ENCODE results near the gene RHOG.

The RHOG gene

GRCh38 chr11:3835751-3836150 is 5.0 kb downstream of the RHOG start:
- in situ Hi-C loops (cut with MboI; ENCODE audit: low sequenced_read_pairs, unreplicated experiment) = no loop called here
- no peak for DNase-seq (ENCODE audit: low spot score)
- TF ChIP-seq CTCF (IDR thresholded peaks at IDR 0.05; ENCODE audit: borderline replicate concordance, control extremely low read depth, extremely low read depth, insufficient read depth, missing control alignments) = no peak

GRCh38 chr11:3834664-3835461 is 5.9 kb downstream of the RHOG start:
- no peak for TF ChIP-seq CTCF (IDR thresholded peaks at IDR 0.05; ENCODE audit: borderline replicate concordance, control extremely low read depth, extremely low read depth, insufficient read depth, missing control alignments)
- DNase-seq (ENCODE audit: low spot score) = no peak
- in situ Hi-C loops (cut with MboI; ENCODE audit: low sequenced_read_pairs, unreplicated experiment) = no loop called here

- DNase-seq (ENCODE audit: low spot score) = no peak
- TF ChIP-seq CTCF (IDR thresholded peaks at IDR 0.05; ENCODE audit: borderline replicate concordance, control extremely low read depth, extremely low read depth, insufficient read depth, missing control alignments) = no peak
Observed at GRCh38 chr11:3834349-3834663, 6.5 kb downstream of the RHOG start.

GRCh38 chr11:3833449-3833848 is 7.3 kb downstream of the RHOG start:
- in situ Hi-C loops (cut with MboI; ENCODE audit: low sequenced_read_pairs, unreplicated experiment) = no loop called here
- DNase-seq (ENCODE audit: low spot score) = no peak
- no peak for TF ChIP-seq CTCF (IDR thresholded peaks at IDR 0.05; ENCODE audit: borderline replicate concordance, control extremely low read depth, extremely low read depth, insufficient read depth, missing control alignments)

More at GRCh38 chr11:3834349-3834663, 6.5 kb downstream of the RHOG start:
- in situ Hi-C loops (cut with MboI; ENCODE audit: low sequenced_read_pairs, unreplicated experiment) = no loop called here

- in situ Hi-C loops (cut with MboI; ENCODE audit: low sequenced_read_pairs, unreplicated experiment) = no loop called here
- no peak for DNase-seq (ENCODE audit: low spot score)
- TF ChIP-seq CTCF (IDR thresholded peaks at IDR 0.05; ENCODE audit: borderline replicate concordance, control extremely low read depth, extremely low read depth, insufficient read depth, missing control alignments) = no peak
Observed at GRCh38 chr11:3832816-3833215, 7.9 kb downstream of the RHOG start.

- TF ChIP-seq CTCF (IDR thresholded peaks at IDR 0.05; ENCODE audit: borderline replicate concordance, control extremely low read depth, extremely low read depth, insufficient read depth, missing control alignments) = no peak
- in situ Hi-C loops (cut with MboI; ENCODE audit: low sequenced_read_pairs, unreplicated experiment) = no loop called here
- DNase-seq (ENCODE audit: low spot score) = no peak
Observed at GRCh38 chr11:3831378-3832239, 9.2 kb downstream of the RHOG start.
